ENCODE results near the gene TTLL6.

Gene TTLL6

DNA sequence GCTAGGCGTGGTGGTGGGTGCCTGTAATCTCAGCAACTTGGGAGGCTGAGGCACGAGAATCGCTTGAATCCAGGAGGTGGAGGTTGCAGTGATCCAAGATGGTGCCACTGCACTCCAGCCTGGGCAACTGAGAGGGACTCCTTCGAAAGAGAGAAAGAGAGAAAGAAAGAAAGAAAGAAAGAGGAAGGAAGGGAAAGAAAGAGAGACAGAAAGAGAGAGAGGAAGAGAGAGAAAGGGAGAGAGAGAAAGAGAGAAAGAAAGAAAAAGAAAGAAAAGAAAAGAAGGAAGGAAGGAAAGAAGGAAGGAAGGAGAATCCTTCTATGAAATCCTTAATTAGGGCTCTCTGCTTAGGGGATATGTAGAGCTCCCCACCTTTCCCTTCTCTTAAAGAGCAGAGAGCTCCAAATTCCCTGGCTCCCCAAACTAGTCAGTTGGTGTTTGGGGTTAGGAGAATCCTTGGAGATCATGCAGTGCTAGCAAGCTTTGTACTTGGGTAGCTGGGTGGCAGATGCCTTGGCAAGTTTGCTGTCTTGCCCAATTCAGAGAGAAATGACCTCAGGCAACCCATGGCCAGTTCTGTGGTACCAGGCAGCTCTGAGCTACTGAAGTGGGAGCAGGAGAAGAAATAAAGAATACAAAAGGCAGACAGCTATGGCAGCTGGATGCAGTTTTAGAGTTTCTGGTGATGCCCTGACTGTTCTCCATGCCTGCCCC lies 79.5 kb downstream of the TTLL6 start:
- DNase-seq = no peak

- no peak for DNase-seq
These were observed 82.0 kb downstream of the TTLL6 start for GRCh38 chr17:48735062-48735351.

- no peak for DNase-seq
These were observed 82.5 kb downstream of the TTLL6 start for GRCh38 chr17:48734333-48735061.

GRCh38 chr17:48733632-48734328 lies 83.2 kb downstream of the TTLL6 start:
- DNase-seq = no peak

DNA sequence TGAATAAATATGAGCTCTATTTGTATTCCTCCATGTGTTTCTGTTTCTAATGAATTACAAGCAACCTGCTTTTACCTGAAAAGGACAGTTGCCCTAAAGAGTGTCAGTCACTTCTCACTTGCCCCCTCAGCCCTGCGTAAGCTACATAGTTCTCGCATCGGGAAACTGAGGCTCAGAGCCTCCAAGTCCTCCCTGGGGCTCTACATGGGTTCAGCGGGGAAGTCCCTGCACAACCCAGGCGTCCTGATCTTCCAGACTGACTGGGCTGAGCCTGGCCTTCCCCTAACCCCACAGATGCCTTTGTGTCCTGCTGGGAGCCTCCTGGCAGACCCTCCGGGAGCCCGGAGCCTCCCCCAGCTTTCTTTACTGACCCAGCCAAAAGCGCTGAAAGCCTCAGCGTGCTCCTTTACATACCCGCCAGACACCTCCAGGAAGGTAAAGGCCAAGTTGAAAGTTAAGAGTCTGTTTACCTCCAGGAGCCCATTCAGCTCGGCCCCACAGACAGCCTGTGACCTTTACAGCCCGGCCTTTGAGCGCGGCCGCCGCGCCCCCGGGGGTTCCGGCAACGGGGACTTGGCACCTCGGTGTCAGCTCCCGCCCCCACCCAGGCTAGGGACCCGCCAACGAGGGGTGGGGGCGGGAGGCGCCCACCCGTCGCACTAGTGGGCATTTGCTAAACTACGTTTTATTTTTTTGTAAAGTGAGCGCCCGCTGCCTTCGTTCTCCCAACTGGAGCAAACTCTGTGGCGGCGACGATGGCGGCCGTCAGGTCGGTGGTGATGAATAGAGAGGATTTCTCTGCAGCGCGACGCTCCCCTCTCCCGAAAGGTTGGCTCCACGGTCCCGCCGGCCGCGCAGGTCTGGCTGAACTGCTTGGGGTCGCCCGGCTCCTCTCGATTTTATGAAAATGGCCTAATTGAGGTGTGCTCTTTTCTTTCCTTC lies 84.1 kb downstream of the TTLL6 start:
- DNase-seq = no peak

DNA sequence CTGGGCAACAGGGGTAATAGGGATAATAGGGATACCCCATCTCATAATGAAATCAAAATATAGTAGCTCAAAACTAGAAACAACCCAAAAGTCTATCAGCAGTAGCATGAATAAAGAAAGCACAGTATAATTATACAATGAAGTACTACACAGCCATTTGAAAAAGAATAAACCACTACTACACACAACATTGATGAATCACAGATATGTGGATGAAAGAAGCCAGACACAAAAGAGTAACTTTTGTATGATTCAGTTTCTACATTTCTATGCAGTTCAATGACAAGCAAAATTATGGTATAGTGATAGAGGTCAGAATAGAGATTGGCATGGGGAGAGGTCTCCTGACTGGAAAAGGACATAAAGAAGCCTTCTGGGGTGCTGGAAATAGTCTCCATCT lies 85.7 kb downstream of the TTLL6 start:
- no peak for DNase-seq

DNA sequence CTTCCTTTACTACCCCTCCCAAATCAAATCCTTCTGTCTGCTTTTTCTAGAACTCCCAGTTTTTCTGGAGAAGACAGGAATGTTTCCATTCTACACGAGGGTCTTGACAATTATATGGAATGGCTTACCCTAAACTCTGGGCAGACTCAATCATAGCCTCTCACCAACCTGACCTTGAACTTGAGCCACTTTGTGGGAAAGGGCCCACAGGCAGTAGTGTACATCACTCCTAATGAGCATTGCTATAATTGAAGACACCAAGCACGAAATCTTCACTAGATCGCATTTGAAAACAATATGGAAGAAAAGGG lies 86.8 kb downstream of the TTLL6 start:
- no peak for DNase-seq

- DNase-seq = no peak
These were observed 87.4 kb downstream of the TTLL6 start for GRCh38 chr17:48729335-48730239.

DNA sequence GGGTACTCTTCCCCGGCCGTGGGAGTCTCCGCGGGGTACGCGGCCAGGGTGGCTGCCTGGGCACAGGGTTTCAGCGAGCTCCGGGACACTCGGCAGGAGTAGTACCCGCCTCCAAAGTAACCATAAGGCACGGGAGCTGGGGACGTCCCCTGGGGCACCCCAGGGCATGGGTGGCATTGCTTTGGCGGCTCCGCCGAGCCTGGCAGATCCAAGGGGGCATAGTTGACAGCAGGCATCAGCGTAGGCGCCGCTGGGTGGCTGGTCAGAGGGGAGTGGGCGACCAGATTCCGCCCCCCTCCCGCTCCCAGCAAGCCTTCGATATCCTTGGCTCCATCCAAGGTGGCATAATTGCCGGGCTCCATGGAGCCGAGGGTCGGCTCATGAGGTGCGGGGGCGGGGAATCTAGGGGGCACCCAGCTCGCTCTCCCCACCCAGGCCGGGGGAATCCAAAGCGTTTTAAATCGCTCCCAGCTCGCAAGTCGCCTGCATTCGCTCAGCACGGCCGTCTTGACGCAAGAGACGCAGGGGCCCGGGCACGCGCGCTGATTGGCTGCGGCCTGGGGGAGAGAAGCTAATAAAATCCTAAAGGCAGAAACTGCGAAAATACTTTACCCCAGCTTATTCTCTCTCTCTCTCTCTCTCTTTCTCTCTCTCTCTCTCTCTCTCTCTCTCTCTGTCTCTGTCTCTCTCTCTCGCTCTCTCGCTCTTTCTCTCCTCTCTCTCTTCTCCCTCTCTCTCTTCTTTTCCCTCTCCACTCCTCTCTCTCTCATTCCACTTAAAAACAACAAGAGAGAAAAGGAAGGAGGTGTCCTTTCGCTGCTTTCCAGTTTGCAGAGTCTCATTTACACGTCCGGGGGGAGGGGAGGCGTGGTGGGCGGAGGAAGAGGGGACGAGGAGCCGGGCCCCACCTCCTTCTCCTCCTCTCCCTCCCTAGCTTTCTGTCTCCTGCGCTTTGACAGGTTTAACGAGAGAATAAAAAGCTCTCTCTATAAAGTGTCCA lies 88.5 kb downstream of the TTLL6 start, which contains the start of gene HOXB13:
Gene HOXB13 (minus strand): TSS at position 519 of the 1,000 bp plus-strand sequence. CDS start 157 bp downstream, at position 362.
- peak in 2 of 4 experiments; percentile 23 to 42 for DNase-seq

- DNase-seq = no peak
These were observed 89.4 kb downstream of the TTLL6 start for GRCh38 chr17:48727415-48728175.

GRCh38 chr17:48726916-48727286 lies 90.1 kb downstream of the TTLL6 start:
- DNase-seq = no peak

DNA sequence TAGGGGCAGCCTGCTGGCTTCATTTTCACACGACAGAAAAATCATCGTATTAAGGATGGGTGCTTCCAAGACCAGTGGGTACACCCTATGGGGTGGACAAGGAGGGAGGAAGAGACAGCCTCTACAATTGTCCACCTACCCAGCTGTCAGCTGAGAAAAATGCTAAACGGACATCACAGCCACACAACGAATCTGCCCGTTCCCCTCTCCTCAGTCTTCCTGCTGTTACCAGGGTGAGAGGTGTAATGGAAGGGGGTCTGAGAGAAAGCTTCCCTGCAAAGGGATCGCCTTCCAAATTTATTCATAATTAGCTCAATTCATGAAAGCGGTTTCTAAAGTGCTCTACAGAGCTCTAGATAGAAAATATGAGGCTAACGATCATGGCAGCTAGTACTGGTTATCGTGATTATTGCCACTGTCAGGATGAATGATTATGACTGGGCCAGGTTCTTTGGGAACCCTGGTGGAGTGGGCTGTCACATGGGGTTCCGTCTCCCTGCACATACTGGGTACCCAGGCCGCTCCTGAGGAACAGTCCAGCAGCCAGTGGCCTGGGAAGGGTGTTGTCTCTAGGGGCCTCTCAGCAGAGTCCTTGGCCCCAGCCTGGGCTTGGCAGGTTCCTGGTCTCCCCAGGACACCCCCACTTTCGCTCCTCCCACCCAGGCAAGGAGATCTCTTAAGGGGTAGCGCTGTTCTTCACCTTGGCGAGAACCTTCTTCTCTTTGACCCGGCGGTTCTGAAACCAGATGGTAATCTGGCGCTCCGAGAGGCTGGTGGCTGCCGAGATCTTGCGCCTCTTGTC lies 90.7 kb downstream of the TTLL6 start:
- DNase-seq = no peak

DNA sequence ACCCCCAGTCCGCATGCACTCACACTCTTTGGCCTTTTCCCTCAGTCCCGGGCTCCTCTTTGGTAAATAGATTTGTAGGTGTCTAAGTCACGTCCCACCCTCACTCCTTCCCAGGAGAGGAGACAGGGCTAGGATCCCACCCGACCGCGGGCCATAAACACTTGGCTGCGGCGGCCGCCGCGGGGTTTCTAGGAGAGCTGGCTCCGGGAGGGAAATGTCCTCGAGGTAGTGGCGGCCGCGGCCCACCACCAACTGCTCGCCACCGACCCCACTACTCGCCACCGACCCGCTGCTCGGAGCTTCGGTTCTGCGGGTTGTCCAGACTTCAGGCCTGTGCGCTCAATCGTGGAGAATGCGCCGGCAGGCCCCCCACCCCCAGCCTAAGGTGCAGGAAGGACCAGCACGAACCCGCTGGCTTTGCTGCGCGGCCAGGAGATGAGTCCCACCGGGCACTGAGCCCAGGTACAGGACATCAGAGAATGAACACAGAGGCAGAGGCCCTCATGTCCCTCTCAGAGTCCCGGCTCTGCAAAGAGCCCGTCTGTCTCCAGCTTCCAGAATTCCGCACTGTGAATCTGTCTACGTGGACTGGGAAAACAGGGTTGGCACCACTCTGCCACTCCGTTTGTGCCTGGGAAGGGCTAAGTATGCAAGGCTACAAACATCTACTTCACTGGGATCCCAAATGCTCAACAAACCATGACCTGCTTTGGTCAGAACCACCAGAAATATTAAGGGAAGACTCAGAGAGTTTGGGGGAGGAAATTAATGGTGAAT lies 91.6 kb downstream of the TTLL6 start:
- DNase-seq = no peak

- DNase-seq = no peak
These were observed 92.1 kb downstream of the TTLL6 start for GRCh38 chr17:48725004-48725287.

DNA sequence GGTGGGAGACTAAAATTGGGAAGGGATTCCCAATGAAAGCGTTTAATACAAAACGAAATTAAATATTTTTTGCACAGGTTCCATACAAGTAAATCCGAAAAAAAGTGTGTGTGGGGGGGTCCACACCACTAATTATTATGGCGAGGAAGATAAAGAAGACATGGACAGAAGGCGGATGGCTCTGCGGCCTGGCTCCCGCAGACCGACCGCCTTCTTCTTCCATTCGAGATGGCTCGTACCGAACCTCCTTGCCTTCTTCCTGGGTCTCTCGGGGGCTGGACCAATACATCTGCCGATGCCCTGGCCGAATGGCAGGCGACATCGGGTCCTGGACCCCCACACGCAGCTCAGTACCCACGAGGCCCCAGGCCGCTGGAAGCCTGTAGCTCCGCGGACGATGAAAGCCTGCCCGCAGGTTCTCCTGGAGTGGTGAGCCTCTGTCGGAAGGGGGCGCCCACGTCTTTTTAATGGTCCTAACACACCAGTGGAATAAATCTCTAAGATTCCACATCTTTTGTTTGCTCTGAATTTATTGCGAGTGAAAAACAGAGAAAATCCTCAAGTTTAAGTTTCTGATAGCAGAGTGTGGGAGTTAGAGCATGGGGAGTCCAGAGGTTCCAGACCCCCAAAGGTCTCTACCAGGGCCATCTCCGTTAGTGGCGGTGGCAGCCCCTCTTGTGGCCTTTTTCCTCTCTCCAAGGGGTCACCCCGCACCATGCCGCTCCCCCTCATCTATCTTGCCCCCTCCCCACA lies 92.6 kb downstream of the TTLL6 start:
- DNase-seq = peak; percentile 86 to 94 (median 92)

DNA sequence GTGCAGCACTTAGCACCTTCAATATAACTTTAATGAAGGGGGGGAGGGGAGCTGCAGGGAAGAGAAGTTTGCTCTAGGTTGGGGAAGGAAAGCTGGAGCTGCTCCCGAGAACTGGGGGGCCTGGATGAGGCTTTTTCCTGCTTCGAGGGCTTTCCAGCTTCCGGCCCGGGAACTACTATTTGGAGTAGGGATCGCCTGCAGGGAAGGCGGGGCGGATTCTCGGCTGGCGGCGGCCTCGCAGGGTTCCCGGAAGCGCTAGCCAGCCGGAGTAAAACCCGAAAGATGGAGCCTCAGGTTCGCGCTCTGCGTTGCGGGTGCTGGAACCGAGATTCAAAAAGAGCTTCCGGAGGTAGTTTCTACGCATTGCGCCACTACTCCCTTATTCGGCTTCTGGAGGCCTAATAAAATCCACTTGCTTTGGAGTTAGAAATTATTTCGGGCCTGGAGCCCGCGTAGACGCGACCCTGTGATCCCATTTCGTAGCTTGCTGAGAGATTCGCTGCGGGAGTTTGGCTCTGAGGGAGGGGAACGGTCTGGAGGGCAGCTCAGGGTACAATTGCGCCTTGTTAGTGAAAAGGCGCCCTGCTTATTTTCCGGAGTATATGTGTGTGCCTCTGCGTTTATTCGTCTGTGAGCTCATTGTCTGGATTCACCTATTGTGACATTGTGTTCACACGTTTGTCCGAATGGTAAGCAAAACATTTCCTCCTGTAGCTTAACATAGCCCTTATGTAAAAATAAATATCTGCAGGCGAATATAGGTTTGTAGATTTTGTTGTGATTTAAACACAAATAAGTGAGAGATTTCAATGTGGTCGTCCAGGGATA lies 93.4 kb downstream of the TTLL6 start:
- DNase-seq = no peak
